Body of pancreas (tissue), 4 donors: Measurements from ENCODE around the gene PHOSPHO1. TPM values are rescaled to one million over a fixed set of nuclear protein-coding genes. Genes with fewer than 3 reads are reported as not detected.
A peak's percentile ranks its signal among the peaks of the same experiment; 100 is the strongest.

ENCODE experiments used
- ATAC-seq: fragments of 150-250 bp; one replicate; pipeline ENCODE4 v1.9.1; 2016
- DNase-seq, 4 donors: peaks; one replicate each; pipeline ENCODE4 v3.0.0-alpha.2; 2019
- H3K27ac ChIP-seq, 4 donors: fragments of 200-600 bp; sonication (generic); 1 replicate in 3 of 4; 2 replicates in 1 of 4; pipeline versions ENCODE4 v1.5.1 to v1.6.1; 2016 to 2019; ENCODE audit warnings: mild to moderate bottlenecking in 1 of 4, mixed read lengths in 1 of 4, moderate library complexity in 1 of 4
- H3K27me3 ChIP-seq, 2 donors: fragments of 200-600 bp; sonication (generic); one replicate each; pipeline ENCODE4 v1.6.0; 2016; ENCODE audit warnings: mild to moderate bottlenecking in 1 of 2
- H3K36me3 ChIP-seq, 2 donors: fragments of 200-600 bp; sonication (generic); replicated peaks in 1 of 2; 2 replicates each; pipeline ENCODE4 v1.5.1; 2016; ENCODE audit warnings: low read depth in 2 of 2; ENCODE audit not compliant: insufficient read depth in 1 of 2
- H3K4me1 ChIP-seq: fragments of 200-600 bp; sonication (generic); one replicate; pipeline ENCODE4 v1.6.0; 2016
- H3K4me3 ChIP-seq, 2 donors: fragments of 200-600 bp; sonication (generic); 1 replicate in 1 of 2; 2 replicates in 1 of 2; pipeline ENCODE4 v1.5.1; 2016 to 2019
- H3K9me3 ChIP-seq, 3 donors: fragments of 200-600 bp; sonication (generic); 1 replicate in 2 of 3; 2 replicates in 1 of 3; pipeline ENCODE4 v1.5.1; 2016
- POLR2A ChIP-seq, 3 donors: fragments of 450-650 bp; IDR thresholded peaks; one replicate each; pipeline ENCODE4 v1.6.1; 2016; ENCODE audit warnings: antibody characterized with exemption in 3 of 3, mild to moderate bottlenecking in 2 of 3
- WGBS, 2 donors: methylation state at CpG; one replicate each; pipeline ENCODE4 v1.1.5; 2017; 5-methylcytosine and 5-hydroxymethylcytosine counted together
- intact Hi-C: fragments of 100-400 bp; cut with DNase I; formaldehyde crosslinking; loops from one replicate; pipeline ENCODE4 v1.15.1; 2023
- total RNA-seq, 2 donors: library from RNA; depleted of rRNA; stranded (reverse); fragments of >200 nt; gene quantifications; one replicate each; pipeline ENCODE4 v1.1.0, GENCODE V29; 2016
- TF ChIP-seq, protein P1 (sequence below), 7 experiments: fragments of 450-650 bp in 4 of 7; fragments of 200-600 bp in 3 of 7; sonication (generic) in 3 of 7; IDR thresholded peaks; one replicate each; pipeline ENCODE4 v1.5.1; 2016 to 2019; ENCODE audit warnings: antibody characterized with exemption in 7 of 7

PHOSPHO1 gene
- total RNA-seq, 2 donors from 2014 or later: 13.5 TPM; not detected in 1

- peaks cover 16% of the 10 kb centered on the region for H3K4me1 ChIP-seq
- peak in 2 of 4 donors; percentile 18 to 73 for DNase-seq
- no peaks in the 10 kb centered on the region for H3K27me3 ChIP-seq
- H3K9me3 ChIP-seq: no peaks in the 10 kb centered on the region
- no peak overlapping the region for H3K4me3 ChIP-seq
- TF ChIP-seq POLR2A (IDR thresholded peaks at IDR 0.05): no peak
- TF ChIP-seq, protein P1, sequence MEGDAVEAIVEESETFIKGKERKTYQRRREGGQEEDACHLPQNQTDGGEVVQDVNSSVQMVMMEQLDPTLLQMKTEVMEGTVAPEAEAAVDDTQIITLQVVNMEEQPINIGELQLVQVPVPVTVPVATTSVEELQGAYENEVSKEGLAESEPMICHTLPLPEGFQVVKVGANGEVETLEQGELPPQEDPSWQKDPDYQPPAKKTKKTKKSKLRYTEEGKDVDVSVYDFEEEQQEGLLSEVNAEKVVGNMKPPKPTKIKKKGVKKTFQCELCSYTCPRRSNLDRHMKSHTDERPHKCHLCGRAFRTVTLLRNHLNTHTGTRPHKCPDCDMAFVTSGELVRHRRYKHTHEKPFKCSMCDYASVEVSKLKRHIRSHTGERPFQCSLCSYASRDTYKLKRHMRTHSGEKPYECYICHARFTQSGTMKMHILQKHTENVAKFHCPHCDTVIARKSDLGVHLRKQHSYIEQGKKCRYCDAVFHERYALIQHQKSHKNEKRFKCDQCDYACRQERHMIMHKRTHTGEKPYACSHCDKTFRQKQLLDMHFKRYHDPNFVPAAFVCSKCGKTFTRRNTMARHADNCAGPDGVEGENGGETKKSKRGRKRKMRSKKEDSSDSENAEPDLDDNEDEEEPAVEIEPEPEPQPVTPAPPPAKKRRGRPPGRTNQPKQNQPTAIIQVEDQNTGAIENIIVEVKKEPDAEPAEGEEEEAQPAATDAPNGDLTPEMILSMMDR (IDR thresholded peaks at IDR 0.05): no peak
- 62 to 68% methylated on average over 11 of the region's 11 CpGs for WGBS, 2 donors
- ATAC-seq: peak; percentile 43
- intact Hi-C loops: no loop called here
- peak overlapping the region in 2 of 4 donors; percentile 21 to 68 for H3K27ac ChIP-seq
- H3K36me3 ChIP-seq: no peaks in the 10 kb centered on the region
Measured at GRCh38 chr17:49216953-49217650, 13.5 kb downstream of the PHOSPHO1 start.

- WGBS, 2 donors: 88 to 90% methylated on average over 9 to 11 of the region's 13 CpGs
- H3K27me3 ChIP-seq: no peaks in the 10 kb centered on the region
- peak overlapping the region in 2 of 4 donors; percentile 21 to 51 for H3K27ac ChIP-seq
- ATAC-seq: no peak
- H3K9me3 ChIP-seq: no peaks in the 10 kb centered on the region
- DNase-seq: no peak
- H3K36me3 ChIP-seq: no peaks in the 10 kb centered on the region
- H3K4me1 ChIP-seq: peaks cover 16% of the 10 kb centered on the region
- intact Hi-C loops: no loop called here
- no peak overlapping the region for H3K4me3 ChIP-seq
- no peak for TF ChIP-seq POLR2A (IDR thresholded peaks at IDR 0.05)
Measured at GRCh38 chr17:49216482-49216881, 14.1 kb downstream of the PHOSPHO1 start.

DNA sequence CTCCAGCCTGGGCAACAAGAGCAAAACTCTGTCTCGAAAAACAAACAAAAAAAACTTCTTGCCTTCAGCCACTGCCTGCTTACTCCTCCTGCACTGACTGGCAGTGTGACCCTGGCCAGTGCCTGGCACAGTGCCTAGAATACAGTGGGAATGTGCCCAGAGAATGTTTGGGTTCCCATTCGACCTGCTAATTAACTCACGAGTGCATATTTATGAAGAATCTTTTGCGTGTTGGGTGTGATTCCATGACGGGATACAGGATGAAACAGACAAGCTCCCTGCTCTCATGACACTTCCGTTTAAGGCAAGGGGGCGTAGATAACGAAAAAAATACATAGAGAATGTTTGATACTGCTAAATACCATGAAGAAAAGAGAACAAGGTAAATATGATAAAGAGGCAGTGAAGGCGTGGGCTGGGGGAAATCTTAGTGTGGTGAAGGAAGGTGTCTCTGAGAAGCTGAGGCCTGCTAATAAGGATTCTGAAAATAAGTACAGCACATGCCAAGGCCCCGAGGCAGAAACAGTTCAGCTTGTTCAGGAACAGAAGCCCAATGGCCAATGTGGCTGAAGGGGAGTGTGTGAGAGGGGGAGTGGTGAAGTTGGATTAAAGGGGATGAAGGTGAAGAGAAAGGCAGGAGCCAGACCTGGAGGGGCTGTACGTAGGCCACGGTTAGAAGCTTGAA is 15.8 kb downstream of the PHOSPHO1 start:
- WGBS, 2 donors: 34% methylated on average over 12 of the region's 12 CpGs
- no peaks in the 10 kb centered on the region for H3K36me3 ChIP-seq
- H3K4me3 ChIP-seq: no peak overlapping the region
- intact Hi-C loops: no loop called here
- peaks cover 16% of the 10 kb centered on the region for H3K4me1 ChIP-seq
- DNase-seq (peak; percentile 67 to 79 (median 72)), ATAC-seq (peak; percentile 36)
- H3K27ac ChIP-seq: peak overlapping the region in 2 of 4 donors; percentile 5 to 8
- H3K9me3 ChIP-seq: no peaks in the 10 kb centered on the region
- no peaks in the 10 kb centered on the region for H3K27me3 ChIP-seq
- TF ChIP-seq, protein P1 (IDR thresholded peaks at IDR 0.05): no peak
- TF ChIP-seq POLR2A (IDR thresholded peaks at IDR 0.05): no peak

DNA sequence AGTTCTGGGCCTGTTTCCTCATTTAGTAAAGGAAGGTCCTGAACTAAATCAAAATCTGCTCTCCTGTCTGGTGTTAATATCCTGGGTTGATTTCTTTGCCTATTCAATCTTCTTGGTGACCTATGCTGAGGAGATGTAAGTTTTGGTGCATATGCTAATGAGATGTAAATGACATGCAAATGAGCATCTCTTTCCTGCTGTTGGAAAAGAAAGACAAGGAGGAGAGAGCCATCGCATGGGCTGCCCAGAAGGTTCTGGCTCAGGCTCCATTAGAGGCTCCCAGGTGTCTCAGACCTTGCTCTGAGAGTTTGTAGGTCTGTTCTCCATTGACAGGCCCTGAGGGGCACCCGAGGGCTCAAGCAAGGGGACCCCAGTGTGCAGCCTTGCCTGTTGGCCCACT is 16.7 kb downstream of the PHOSPHO1 start:
- Histone ChIP-seq H3K4me3 (no peak overlapping the region), H3K27ac (no peak overlapping the region), H3K9me3 (no peaks in the 10 kb centered on the region), H3K27me3 (no peaks in the 10 kb centered on the region), H3K4me1 (peaks cover 16% of the 10 kb centered on the region), H3K36me3 (no peaks in the 10 kb centered on the region)
- intact Hi-C loops: no loop called here
- TF ChIP-seq POLR2A (IDR thresholded peaks at IDR 0.05): no peak
- TF ChIP-seq, protein P1 (IDR thresholded peaks at IDR 0.05): no peak
- ATAC-seq (no peak), DNase-seq (no peak)
- WGBS, 2 donors: 93 to 100% methylated on average over 2 of the region's 2 CpGs

DNA sequence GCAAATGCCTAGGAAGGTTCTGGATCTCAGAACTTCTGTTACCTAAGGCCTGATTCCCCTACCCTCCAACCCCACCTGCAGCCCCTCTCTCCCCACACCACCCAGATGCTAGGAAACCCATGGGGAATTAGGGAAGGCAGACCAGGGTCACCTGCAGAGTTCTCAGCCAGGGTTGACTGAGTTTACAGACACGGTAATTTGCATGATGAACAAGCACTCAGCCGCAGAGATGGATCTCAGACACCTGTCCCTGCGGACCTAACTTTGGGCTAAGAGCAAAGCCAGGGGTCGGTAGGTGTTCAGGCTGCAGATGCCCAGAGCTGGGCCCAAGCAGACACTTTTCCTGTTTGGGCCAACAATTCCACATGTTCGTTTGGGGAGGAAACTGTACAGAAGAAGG is 17.2 kb downstream of the PHOSPHO1 start:
- DNase-seq (no peak), ATAC-seq (no peak)
- intact Hi-C loops: no loop called here
- no peak overlapping the region for H3K27ac ChIP-seq
- H3K9me3 ChIP-seq: no peaks in the 10 kb centered on the region
- TF ChIP-seq POLR2A (IDR thresholded peaks at IDR 0.05): no peak
- TF ChIP-seq, protein P1 (IDR thresholded peaks at IDR 0.05): no peak
- no peaks in the 10 kb centered on the region for H3K36me3 ChIP-seq
- H3K4me3 ChIP-seq: no peak overlapping the region
- WGBS, 2 donors: 51 to 77% methylated on average over 3 to 5 of the region's 5 CpGs
- peaks cover 16% of the 10 kb centered on the region for H3K4me1 ChIP-seq
- H3K27me3 ChIP-seq: no peaks in the 10 kb centered on the region
